ENCODE measurements around the gene LEMD2.

The LEMD2 gene

DNA sequence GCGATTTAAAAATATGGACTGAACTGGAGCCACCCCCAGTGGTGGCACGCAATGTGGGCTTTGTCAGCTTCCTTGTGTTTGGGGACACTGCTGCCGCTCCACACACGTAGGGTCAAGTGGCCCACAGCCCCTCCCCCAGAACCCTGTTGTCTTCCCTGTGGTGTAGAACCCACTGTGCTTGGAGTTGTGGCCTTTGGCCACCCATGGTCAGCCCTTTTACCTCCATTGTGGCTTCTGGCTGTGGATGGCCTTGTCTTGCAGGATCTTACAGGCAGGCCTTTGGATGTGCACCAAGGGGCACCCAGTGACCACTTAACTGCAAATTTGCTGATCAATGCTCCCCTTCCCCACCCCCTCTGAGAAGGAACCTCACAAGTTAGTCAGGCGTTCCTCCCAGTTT lies 2.0 kb upstream of the LEMD2 start:
- H3K4me1 ChIP-seq (ENCODE audit: control insufficient read depth, low read length), result peaks cover 26% of the 10 kb centered on the region
- peaks cover 34% of the 10 kb centered on the region for H3K79me2 ChIP-seq (ENCODE audit: control insufficient read depth, low read length)
- peaks cover 20% of the 10 kb centered on the region for H3K36me3 ChIP-seq (ENCODE audit: control insufficient read depth, low read length)
- no peaks in the 10 kb centered on the region for H3K9me3 ChIP-seq (ENCODE audit: control insufficient read depth, insufficient read depth, low read length)
- H4K20me1 ChIP-seq (ENCODE audit: control insufficient read depth, insufficient read depth, low read depth, low read length), result peaks cover 11% of the 10 kb centered on the region
- H3K4me2 ChIP-seq (ENCODE audit: low read length), result no peak overlapping the region
- TF ChIP-seq CTCF (IDR thresholded peaks at IDR 0.05; ENCODE audit: low read depth, low read length, poor library complexity, severe bottlenecking) (no peak), EZH2phosphoT487 (IDR thresholded peaks at IDR 0.05; ENCODE audit: borderline replicate concordance, low read length) (no peak)
- H3F3A ChIP-seq (ENCODE audit: control insufficient read depth, insufficient read depth), result no peaks in the 10 kb centered on the region
- H3K9me2 ChIP-seq (replicated peaks; ENCODE audit: control insufficient read depth, low read length), result no peaks in the 10 kb centered on the region
- no peak overlapping the region for H3K4me3 ChIP-seq (ENCODE audit: low read length)
- no peak overlapping the region for H3K27ac ChIP-seq (ENCODE audit: low read depth, low read length)
- no peaks in the 10 kb centered on the region for H3K27me3 ChIP-seq (ENCODE audit: control insufficient read depth, low read length)

GRCh38 chr6:33790379-33790778 lies 1.4 kb upstream of the LEMD2 start:
- H3K36me3 ChIP-seq (ENCODE audit: control insufficient read depth, low read length), result peaks cover 25% of the 10 kb centered on the region
- TF ChIP-seq CTCF (IDR thresholded peaks at IDR 0.05; ENCODE audit: low read depth, low read length, poor library complexity, severe bottlenecking), result no peak
- TF ChIP-seq EZH2phosphoT487 (IDR thresholded peaks at IDR 0.05; ENCODE audit: borderline replicate concordance, low read length), result no peak
- no peak overlapping the region for H3K4me3 ChIP-seq (ENCODE audit: low read length)
- H4K20me1 ChIP-seq (ENCODE audit: control insufficient read depth, insufficient read depth, low read depth, low read length), result peaks cover 11% of the 10 kb centered on the region
- H3K4me2 ChIP-seq (ENCODE audit: low read length), result no peak overlapping the region
- no peaks in the 10 kb centered on the region for H3F3A ChIP-seq (ENCODE audit: control insufficient read depth, insufficient read depth)
- H3K27ac ChIP-seq (ENCODE audit: low read depth, low read length), result no peak overlapping the region
- no peaks in the 10 kb centered on the region for H3K27me3 ChIP-seq (ENCODE audit: control insufficient read depth, low read length)
- no peaks in the 10 kb centered on the region for H3K9me2 ChIP-seq (replicated peaks; ENCODE audit: control insufficient read depth, low read length)
- H3K79me2 ChIP-seq (ENCODE audit: control insufficient read depth, low read length), result peaks cover 39% of the 10 kb centered on the region
- no peaks in the 10 kb centered on the region for H3K9me3 ChIP-seq (ENCODE audit: control insufficient read depth, insufficient read depth, low read length)
- peaks cover 28% of the 10 kb centered on the region for H3K4me1 ChIP-seq (ENCODE audit: control insufficient read depth, low read length)

DNA sequence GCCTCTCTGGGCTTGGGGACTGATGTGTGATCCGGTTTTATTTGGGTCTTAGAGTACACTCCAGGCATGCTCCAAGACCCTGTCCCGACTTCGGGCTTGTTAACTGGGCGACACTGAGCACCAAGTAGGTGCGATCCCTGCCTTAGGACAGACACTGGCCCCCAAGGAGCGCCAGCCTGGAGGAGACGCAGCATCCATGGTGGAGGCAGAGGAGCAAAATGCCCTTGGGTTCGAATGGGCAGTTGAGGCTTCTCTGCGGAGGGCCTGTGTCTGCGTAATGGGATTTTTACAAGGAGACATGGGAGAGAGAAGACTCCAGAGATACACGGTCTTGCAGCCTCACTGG lies 593 bp upstream of the LEMD2 start:
- Histone ChIP-seq H3K27ac (ENCODE audit: low read depth, low read length) (no peak overlapping the region), H3K4me3 (ENCODE audit: low read length) (peak overlapping the region; percentile 82), H3K4me1 (ENCODE audit: control insufficient read depth, low read length) (peaks cover 28% of the 10 kb centered on the region), H3K36me3 (ENCODE audit: control insufficient read depth, low read length) (peaks cover 33% of the 10 kb centered on the region), H3K4me2 (ENCODE audit: low read length) (peak overlapping the region; percentile 76), H3F3A (ENCODE audit: control insufficient read depth, insufficient read depth) (no peaks in the 10 kb centered on the region), H3K9me2 (replicated peaks; ENCODE audit: control insufficient read depth, low read length) (no peaks in the 10 kb centered on the region), H3K79me2 (ENCODE audit: control insufficient read depth, low read length) (peaks cover 47% of the 10 kb centered on the region), H4K20me1 (ENCODE audit: control insufficient read depth, insufficient read depth, low read depth, low read length) (peaks cover 15% of the 10 kb centered on the region), H3K9me3 (ENCODE audit: control insufficient read depth, insufficient read depth, low read length) (no peaks in the 10 kb centered on the region), H3K27me3 (ENCODE audit: control insufficient read depth, low read length) (no peaks in the 10 kb centered on the region)
- no peak for TF ChIP-seq CTCF (IDR thresholded peaks at IDR 0.05; ENCODE audit: low read depth, low read length, poor library complexity, severe bottlenecking)
- TF ChIP-seq EZH2phosphoT487 (IDR thresholded peaks at IDR 0.05; ENCODE audit: borderline replicate concordance, low read length), result no peak
